ENCODE results near the gene DENND6B.

DNA sequence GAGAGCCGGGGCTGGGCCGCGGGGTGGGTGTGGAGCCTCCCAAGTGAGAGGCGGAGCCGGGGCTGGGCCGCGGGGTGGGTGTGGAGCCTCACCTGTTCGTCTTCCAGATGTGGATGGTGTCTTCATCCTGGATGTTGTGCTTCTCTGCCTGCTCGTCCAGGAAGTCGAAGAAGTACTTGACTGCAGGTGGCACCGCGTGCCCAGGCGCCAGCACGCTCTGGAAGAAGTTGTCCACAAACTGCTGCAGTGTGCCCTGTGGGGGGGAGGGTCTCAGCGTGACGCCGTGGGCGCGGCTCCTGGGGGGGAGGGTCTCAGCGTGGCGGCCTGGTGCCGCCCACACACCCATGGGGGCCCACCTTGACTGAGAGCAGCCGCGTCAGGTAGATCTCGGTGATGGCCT lies 49.1 kb downstream of the DENND6B start:
- no peak for TF ChIP-seq CTCF (conservative IDR thresholded peaks at IDR 0.05; ENCODE audit: low read depth in 2 of 2)
- TF ChIP-seq STAT1 (IDR thresholded peaks at IDR 0.05; ENCODE audit: unreplicated experiment), result no peak
- TF ChIP-seq, protein P1, sequence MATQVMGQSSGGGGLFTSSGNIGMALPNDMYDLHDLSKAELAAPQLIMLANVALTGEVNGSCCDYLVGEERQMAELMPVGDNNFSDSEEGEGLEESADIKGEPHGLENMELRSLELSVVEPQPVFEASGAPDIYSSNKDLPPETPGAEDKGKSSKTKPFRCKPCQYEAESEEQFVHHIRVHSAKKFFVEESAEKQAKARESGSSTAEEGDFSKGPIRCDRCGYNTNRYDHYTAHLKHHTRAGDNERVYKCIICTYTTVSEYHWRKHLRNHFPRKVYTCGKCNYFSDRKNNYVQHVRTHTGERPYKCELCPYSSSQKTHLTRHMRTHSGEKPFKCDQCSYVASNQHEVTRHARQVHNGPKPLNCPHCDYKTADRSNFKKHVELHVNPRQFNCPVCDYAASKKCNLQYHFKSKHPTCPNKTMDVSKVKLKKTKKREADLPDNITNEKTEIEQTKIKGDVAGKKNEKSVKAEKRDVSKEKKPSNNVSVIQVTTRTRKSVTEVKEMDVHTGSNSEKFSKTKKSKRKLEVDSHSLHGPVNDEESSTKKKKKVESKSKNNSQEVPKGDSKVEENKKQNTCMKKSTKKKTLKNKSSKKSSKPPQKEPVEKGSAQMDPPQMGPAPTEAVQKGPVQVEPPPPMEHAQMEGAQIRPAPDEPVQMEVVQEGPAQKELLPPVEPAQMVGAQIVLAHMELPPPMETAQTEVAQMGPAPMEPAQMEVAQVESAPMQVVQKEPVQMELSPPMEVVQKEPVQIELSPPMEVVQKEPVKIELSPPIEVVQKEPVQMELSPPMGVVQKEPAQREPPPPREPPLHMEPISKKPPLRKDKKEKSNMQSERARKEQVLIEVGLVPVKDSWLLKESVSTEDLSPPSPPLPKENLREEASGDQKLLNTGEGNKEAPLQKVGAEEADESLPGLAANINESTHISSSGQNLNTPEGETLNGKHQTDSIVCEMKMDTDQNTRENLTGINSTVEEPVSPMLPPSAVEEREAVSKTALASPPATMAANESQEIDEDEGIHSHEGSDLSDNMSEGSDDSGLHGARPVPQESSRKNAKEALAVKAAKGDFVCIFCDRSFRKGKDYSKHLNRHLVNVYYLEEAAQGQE (IDR thresholded peaks at IDR 0.05; ENCODE audit: unreplicated experiment), result no peak
- TF ChIP-seq EZH2 (IDR thresholded peaks at IDR 0.05; ENCODE audit: low read depth, unreplicated experiment), result no peak
- TF ChIP-seq CREB1 (CRISPR knock-in tag; IDR thresholded peaks at IDR 0.05; ENCODE audit: low read depth), result no peak
- no peak for TF ChIP-seq EZH2phosphoT487 (IDR thresholded peaks at IDR 0.05; ENCODE audit: unreplicated experiment)
- no peak for TF ChIP-seq POLR2AphosphoS5 (IDR thresholded peaks at IDR 0.05; ENCODE audit: low read depth)
- TF ChIP-seq ZNF114 (CRISPR knock-in tag; IDR thresholded peaks at IDR 0.05), result no peak
- TF ChIP-seq, protein P2, sequence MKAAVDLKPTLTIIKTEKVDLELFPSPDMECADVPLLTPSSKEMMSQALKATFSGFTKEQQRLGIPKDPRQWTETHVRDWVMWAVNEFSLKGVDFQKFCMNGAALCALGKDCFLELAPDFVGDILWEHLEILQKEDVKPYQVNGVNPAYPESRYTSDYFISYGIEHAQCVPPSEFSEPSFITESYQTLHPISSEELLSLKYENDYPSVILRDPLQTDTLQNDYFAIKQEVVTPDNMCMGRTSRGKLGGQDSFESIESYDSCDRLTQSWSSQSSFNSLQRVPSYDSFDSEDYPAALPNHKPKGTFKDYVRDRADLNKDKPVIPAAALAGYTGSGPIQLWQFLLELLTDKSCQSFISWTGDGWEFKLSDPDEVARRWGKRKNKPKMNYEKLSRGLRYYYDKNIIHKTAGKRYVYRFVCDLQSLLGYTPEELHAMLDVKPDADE (IDR thresholded peaks at IDR 0.05), result no peak
- TF ChIP-seq JUNB (IDR thresholded peaks at IDR 0.05; ENCODE audit: unreplicated experiment), result no peak
- no peak for TF ChIP-seq ZNF331 (CRISPR knock-in tag; IDR thresholded peaks at IDR 0.05; ENCODE audit: low read depth)
- TF ChIP-seq NANOG (IDR thresholded peaks at IDR 0.05; ENCODE audit: borderline replicate concordance), result no peak

Data from GM23338 (cell line).